GM19043 (cell line): Measurements from ENCODE around the gene STC2.
A peak's percentile ranks its signal among the peaks of the same experiment; 100 is the strongest.
"Not testable (repeated sequence)": the region's sequence is repeated elsewhere in the genome, so short reads cannot be mapped to it uniquely, and the experiment has no call there.

ENCODE experiments used
- ATAC-seq: cut with Tn5 transposase; IDR thresholded peaks from one replicate; pipeline ENCODE4 v1.9.1; 2021; ENCODE audit warnings: low read depth; ENCODE audit not compliant: unreplicated experiment

The STC2 gene

GRCh38 chr5:173298213-173298926, 29.8 kb downstream of the STC2 start:
- ATAC-seq, result no peak

GRCh38 chr5:173297813-173298212, 30.4 kb downstream of the STC2 start:
- no peak for ATAC-seq

GRCh38 chr5:173296737-173297676, 31.2 kb downstream of the STC2 start:
- no peak for ATAC-seq

- no peak for ATAC-seq
Measured at GRCh38 chr5:173295796-173296195, 32.4 kb downstream of the STC2 start.

- ATAC-seq, result no peak
Measured at GRCh38 chr5:173294673-173295320, 33.4 kb downstream of the STC2 start.

GRCh38 chr5:173293817-173294672, 34.2 kb downstream of the STC2 start:
- peak; percentile 61 for ATAC-seq

GRCh38 chr5:173291722-173292658, 36.2 kb downstream of the STC2 start:
- ATAC-seq, result peak; percentile 48

- no peak for ATAC-seq
Measured at GRCh38 chr5:173290477-173291131, 37.6 kb downstream of the STC2 start.

- ATAC-seq, result no peak
Measured at GRCh38 chr5:173289372-173289771, 38.8 kb downstream of the STC2 start.

GRCh38 chr5:173288632-173289031, 39.6 kb downstream of the STC2 start:
- no peak for ATAC-seq

- no peak for ATAC-seq
Measured at GRCh38 chr5:173287086-173287485, 41.1 kb downstream of the STC2 start.

- ATAC-seq, result not testable (repeated sequence)
Measured at GRCh38 chr5:173284343-173284958, 43.8 kb downstream of the STC2 start.

- ATAC-seq, result peak; percentile 92
Measured at GRCh38 chr5:173283318-173284288, 44.6 kb downstream of the STC2 start.

GRCh38 chr5:173282916-173283315, 45.3 kb downstream of the STC2 start:
- ATAC-seq, result no peak

- ATAC-seq, result no peak
Measured at GRCh38 chr5:173281910-173282309, 46.3 kb downstream of the STC2 start.

GRCh38 chr5:173279166-173279565, 49.0 kb downstream of the STC2 start:
- ATAC-seq, result no peak

GRCh38 chr5:173278641-173279040, 49.6 kb downstream of the STC2 start:
- no peak for ATAC-seq
